Measurements from ENCODE around the gene EVA1C.
"Not testable (repeated sequence)": the region's sequence is repeated elsewhere in the genome, so short reads cannot be mapped to it uniquely, and the experiment has no call there.

EVA1C gene

GRCh38 chr21:32537569-32537881, 125.0 kb downstream of the EVA1C start:
- H3K9me3 ChIP-seq (ENCODE audit: severe bottlenecking) = no peaks in the 10 kb centered on the region
- TF ChIP-seq CTCF (IDR thresholded peaks at IDR 0.05; ENCODE audit: poor library complexity, severe bottlenecking) = no peak
- ATAC-seq (ENCODE audit: low read depth) (no peak), DNase-seq (ENCODE audit: low spot score) (no peak)
- no peak overlapping the region for H3K27ac ChIP-seq (ENCODE audit: poor library complexity, severe bottlenecking)
- H3K4me1 ChIP-seq (ENCODE audit: insufficient read depth, poor library complexity, severe bottlenecking) = no peaks in the 10 kb centered on the region
- H3K4me3 ChIP-seq (ENCODE audit: severe bottlenecking) = no peak overlapping the region
- H3K27me3 ChIP-seq (ENCODE audit: insufficient read depth, poor library complexity, severe bottlenecking) = no peaks in the 10 kb centered on the region
- no peaks in the 10 kb centered on the region for H3K36me3 ChIP-seq (ENCODE audit: low read depth)

DNA sequence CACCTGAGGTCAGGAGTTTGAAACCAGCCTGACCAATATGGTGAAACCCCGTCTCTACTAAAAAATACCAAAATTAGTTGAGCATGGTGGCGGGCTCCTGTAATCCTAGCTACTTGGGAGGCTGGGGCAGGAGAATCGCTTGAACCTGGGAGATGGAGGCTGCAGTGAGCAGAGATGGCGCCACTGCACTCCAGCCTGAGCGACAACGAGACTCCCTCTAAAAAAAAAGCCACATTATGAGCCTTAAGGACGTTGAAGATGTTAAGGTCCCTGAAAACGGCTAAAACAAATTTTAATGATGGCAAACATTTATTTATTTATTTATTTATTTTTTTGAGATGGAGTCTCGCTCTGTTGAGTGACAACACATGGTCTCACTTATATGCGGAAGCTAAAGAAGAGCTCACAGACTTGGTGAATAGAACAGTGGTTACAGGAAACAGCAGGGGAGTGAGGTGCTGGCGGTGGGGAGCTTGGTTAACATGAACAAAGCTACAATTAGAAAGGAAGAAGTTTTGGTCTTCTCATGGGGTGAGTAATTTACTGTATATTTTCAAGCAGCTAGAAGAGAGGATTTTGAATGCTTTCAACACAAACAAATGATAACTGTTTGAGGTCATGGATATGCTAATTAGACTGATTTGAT, 125.8 kb downstream of the EVA1C start:
- ATAC-seq (ENCODE audit: low read depth) (no peak), DNase-seq (ENCODE audit: low spot score) (no peak)
- H3K27me3 ChIP-seq (ENCODE audit: insufficient read depth, poor library complexity, severe bottlenecking) = no peaks in the 10 kb centered on the region
- H3K9me3 ChIP-seq (ENCODE audit: severe bottlenecking) = no peaks in the 10 kb centered on the region
- no peaks in the 10 kb centered on the region for H3K36me3 ChIP-seq (ENCODE audit: low read depth)
- no peaks in the 10 kb centered on the region for H3K4me1 ChIP-seq (ENCODE audit: insufficient read depth, poor library complexity, severe bottlenecking)
- no peak overlapping the region for H3K4me3 ChIP-seq (ENCODE audit: severe bottlenecking)
- H3K27ac ChIP-seq (ENCODE audit: poor library complexity, severe bottlenecking) = no peak overlapping the region
- no peak for TF ChIP-seq CTCF (IDR thresholded peaks at IDR 0.05; ENCODE audit: poor library complexity, severe bottlenecking)

GRCh38 chr21:32539378-32539777, 126.9 kb downstream of the EVA1C start:
- ATAC-seq (ENCODE audit: low read depth) = no peak

GRCh38 chr21:32543056-32543455, 130.6 kb downstream of the EVA1C start:
- not testable (repeated sequence) for H3K4me1 ChIP-seq (ENCODE audit: insufficient read depth, poor library complexity, severe bottlenecking); H3K27me3 ChIP-seq (ENCODE audit: insufficient read depth, poor library complexity, severe bottlenecking); H3K27ac ChIP-seq (ENCODE audit: poor library complexity, severe bottlenecking); DNase-seq (ENCODE audit: low spot score); H3K4me3 ChIP-seq (ENCODE audit: severe bottlenecking); ATAC-seq (ENCODE audit: low read depth); H3K9me3 ChIP-seq (ENCODE audit: severe bottlenecking); H3K36me3 ChIP-seq (ENCODE audit: low read depth)

More at GRCh38 chr21:32539378-32539777, 126.9 kb downstream of the EVA1C start:
- Histone ChIP-seq H3K4me1 (ENCODE audit: insufficient read depth, poor library complexity, severe bottlenecking) (no peaks in the 10 kb centered on the region), H3K27me3 (ENCODE audit: insufficient read depth, poor library complexity, severe bottlenecking) (no peaks in the 10 kb centered on the region), H3K27ac (ENCODE audit: poor library complexity, severe bottlenecking) (no peak overlapping the region), H3K9me3 (ENCODE audit: severe bottlenecking) (no peaks in the 10 kb centered on the region), H3K36me3 (ENCODE audit: low read depth) (no peaks in the 10 kb centered on the region), H3K4me3 (ENCODE audit: severe bottlenecking) (no peak overlapping the region)
- no peak for TF ChIP-seq CTCF (IDR thresholded peaks at IDR 0.05; ENCODE audit: poor library complexity, severe bottlenecking)
- DNase-seq (ENCODE audit: low spot score) = no peak

GRCh38 chr21:32543975-32544374, 131.5 kb downstream of the EVA1C start:
- TF ChIP-seq CTCF (IDR thresholded peaks at IDR 0.05; ENCODE audit: poor library complexity, severe bottlenecking) = no peak
- no peak overlapping the region for H3K27ac ChIP-seq (ENCODE audit: poor library complexity, severe bottlenecking)
- no peak for ATAC-seq (ENCODE audit: low read depth)
- H3K4me1 ChIP-seq (ENCODE audit: insufficient read depth, poor library complexity, severe bottlenecking) = no peaks in the 10 kb centered on the region
- no peaks in the 10 kb centered on the region for H3K9me3 ChIP-seq (ENCODE audit: severe bottlenecking)
- no peak overlapping the region for H3K4me3 ChIP-seq (ENCODE audit: severe bottlenecking)
- no peak for DNase-seq (ENCODE audit: low spot score)
- no peaks in the 10 kb centered on the region for H3K27me3 ChIP-seq (ENCODE audit: insufficient read depth, poor library complexity, severe bottlenecking)
- no peaks in the 10 kb centered on the region for H3K36me3 ChIP-seq (ENCODE audit: low read depth)
